ENCODE data around the gene ARHGEF25.
"Not testable (repeated sequence)": the region's sequence is repeated elsewhere in the genome, so short reads cannot be mapped to it uniquely, and the experiment has no call there.

ARHGEF25 gene

GRCh38 chr12:57586128-57586527, 25.1 kb upstream of the ARHGEF25 start:
- no peak for DNase-seq

- DNase-seq = no peak
These were observed 24.3 kb upstream of the ARHGEF25 start for GRCh38 chr12:57586832-57587429.

GRCh38 chr12:57588951-57589610, 22.2 kb upstream of the ARHGEF25 start:
- not testable (repeated sequence) for DNase-seq

GRCh38 chr12:57590479-57590863, 20.8 kb upstream of the ARHGEF25 start:
- DNase-seq = no peak

GRCh38 chr12:57590864-57591781, 20.1 kb upstream of the ARHGEF25 start, which contains the start of gene PIP4K2C:
Gene PIP4K2C, plus strand, starts transcription at chr12:57591192. Its CDS starts 98 bp downstream, at chr12:57591290.
- peak; percentile 86 for DNase-seq

GRCh38 chr12:57591782-57592325, 19.4 kb upstream of the ARHGEF25 start:
- no peak for DNase-seq

GRCh38 chr12:57592551-57593165, 18.6 kb upstream of the ARHGEF25 start:
- no peak for DNase-seq

- no peak for DNase-seq
These were observed 18.0 kb upstream of the ARHGEF25 start for GRCh38 chr12:57593187-57593586.

GRCh38 chr12:57600395-57600794, 10.8 kb upstream of the ARHGEF25 start:
- no peak for DNase-seq

GRCh38 chr12:57602544-57602943, 8.7 kb upstream of the ARHGEF25 start:
- no peak for DNase-seq

- DNase-seq = no peak
These were observed 7.9 kb upstream of the ARHGEF25 start for GRCh38 chr12:57603324-57603723.

- no peak for DNase-seq
These were observed 7.3 kb upstream of the ARHGEF25 start for GRCh38 chr12:57603815-57604453.

GRCh38 chr12:57604454-57604991, 6.7 kb upstream of the ARHGEF25 start, which contains the start of gene DTX3:
Gene DTX3, plus strand, starts transcription at chr12:57604824. Its CDS starts 1,694 bp downstream, at chr12:57606518.
- DNase-seq = peak; percentile 48

GRCh38 chr12:57604992-57605810, 6.0 kb upstream of the ARHGEF25 start:
- DNase-seq = no peak

GRCh38 chr12:57605811-57606311, 5.4 kb upstream of the ARHGEF25 start:
- DNase-seq = no peak

GRCh38 chr12:57606399-57606798, 4.8 kb upstream of the ARHGEF25 start:
- no peak for DNase-seq

GRCh38 chr12:57606821-57607220, 4.4 kb upstream of the ARHGEF25 start:
- no peak for DNase-seq

- no peak for DNase-seq
These were observed 3.1 kb upstream of the ARHGEF25 start for GRCh38 chr12:57607958-57608663.

GRCh38 chr12:57609101-57609780, 2.0 kb upstream of the ARHGEF25 start:
- no peak for DNase-seq

Data from CD4-positive, alpha-beta T cell treated with Interleukin-10 for 1 hour (primary cell).